HG03558 (cell line): Measurements from ENCODE around the gene ADCY7.

Experiments used
- ATAC-seq: cut with Tn5 transposase; IDR thresholded peaks from one replicate; pipeline ENCODE4 v1.9.1; 2021; ENCODE audit warnings: moderate number of reproducible peaks; ENCODE audit not compliant: unreplicated experiment; ENCODE audit errors: extremely low read depth

The ADCY7 gene

GRCh38 chr16:50295541-50296132 lies 29.3 kb downstream of the ADCY7 start:
- no peak for ATAC-seq

GRCh38 chr16:50296807-50297206 lies 30.5 kb downstream of the ADCY7 start:
- no peak for ATAC-seq

GRCh38 chr16:50297301-50298074 lies 31.1 kb downstream of the ADCY7 start:
- ATAC-seq, result no peak

DNA sequence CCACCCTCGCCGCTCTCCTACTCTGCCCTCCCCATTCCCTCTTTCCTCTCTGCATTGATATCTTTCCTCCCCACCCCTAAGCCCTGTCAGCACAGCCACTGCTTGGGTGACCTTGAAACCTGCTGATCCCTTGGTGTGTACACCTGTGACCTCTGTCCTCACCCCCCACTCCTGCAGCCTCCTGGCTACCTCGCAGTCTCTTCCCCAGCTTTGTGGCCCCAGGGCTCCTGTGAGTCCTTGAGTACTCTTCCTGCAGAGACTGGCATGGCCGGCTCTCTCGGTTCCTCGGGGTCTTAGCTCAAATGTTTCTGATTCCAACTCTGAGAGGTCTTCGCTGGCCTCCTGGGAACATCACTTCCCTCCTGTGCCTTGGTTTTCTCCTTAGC lies 31.7 kb downstream of the ADCY7 start:
- ATAC-seq, result no peak

- ATAC-seq, result no peak
Measured at GRCh38 chr16:50298591-50299507, 32.5 kb downstream of the ADCY7 start.

DNA sequence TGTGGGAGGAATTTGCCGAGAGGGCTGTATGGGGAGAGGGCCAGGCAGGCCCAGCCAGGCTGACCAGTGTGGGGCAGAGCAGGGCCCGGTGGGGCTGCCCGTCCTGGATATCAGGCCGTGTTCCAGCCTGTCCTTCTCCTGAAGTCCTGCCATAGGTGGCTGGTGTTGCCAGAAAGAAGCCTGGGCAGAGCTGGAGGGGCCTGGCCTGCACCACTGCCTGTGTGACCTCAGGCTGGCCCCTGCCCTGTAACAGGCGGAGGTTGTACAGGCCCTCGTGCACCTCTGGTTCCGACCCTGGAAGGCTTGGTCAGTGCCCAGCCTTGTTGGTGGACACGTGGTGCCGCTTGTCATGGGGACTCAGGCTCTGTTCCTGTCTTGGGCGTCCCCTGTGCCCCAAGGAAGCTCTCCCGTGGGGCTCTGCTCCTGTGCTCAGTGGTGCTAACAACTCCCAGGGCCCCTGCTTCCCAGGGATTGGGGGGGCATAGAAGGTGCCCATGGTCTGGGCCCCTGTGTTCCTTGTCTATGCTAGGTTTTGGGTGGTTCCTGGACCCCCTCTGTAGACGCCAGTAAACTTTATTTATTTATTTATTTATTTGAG lies 33.3 kb downstream of the ADCY7 start:
- no peak for ATAC-seq

GRCh38 chr16:50300942-50301625 lies 34.7 kb downstream of the ADCY7 start:
- ATAC-seq, result no peak

GRCh38 chr16:50301626-50302471 lies 35.5 kb downstream of the ADCY7 start:
- ATAC-seq, result no peak

DNA sequence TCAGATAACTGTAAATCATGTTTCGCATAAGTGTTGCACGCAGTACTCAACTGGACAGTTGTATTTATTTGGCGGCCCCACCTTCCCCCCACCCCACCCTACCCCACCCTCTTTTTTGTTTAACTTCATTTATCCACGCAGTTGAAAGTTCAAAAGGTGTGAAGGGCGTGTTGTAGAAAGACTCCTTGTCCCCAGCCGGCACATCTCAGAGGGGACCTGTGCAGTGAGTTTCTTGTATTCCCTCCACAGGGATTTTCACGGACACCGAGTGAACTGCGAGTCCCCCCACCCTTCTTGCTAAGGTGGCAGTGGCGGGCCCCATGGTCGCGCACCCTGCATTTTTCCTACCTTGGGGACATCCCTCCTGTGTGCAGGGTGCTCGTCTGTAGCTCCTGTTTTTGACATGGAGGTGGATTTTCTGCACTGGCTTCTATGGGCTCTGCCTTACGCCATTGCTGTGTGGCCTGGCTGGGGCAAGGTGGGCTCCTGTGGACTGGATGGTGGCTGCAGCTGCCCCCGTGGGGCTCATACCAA lies 36.2 kb downstream of the ADCY7 start:
- ATAC-seq, result no peak

DNA sequence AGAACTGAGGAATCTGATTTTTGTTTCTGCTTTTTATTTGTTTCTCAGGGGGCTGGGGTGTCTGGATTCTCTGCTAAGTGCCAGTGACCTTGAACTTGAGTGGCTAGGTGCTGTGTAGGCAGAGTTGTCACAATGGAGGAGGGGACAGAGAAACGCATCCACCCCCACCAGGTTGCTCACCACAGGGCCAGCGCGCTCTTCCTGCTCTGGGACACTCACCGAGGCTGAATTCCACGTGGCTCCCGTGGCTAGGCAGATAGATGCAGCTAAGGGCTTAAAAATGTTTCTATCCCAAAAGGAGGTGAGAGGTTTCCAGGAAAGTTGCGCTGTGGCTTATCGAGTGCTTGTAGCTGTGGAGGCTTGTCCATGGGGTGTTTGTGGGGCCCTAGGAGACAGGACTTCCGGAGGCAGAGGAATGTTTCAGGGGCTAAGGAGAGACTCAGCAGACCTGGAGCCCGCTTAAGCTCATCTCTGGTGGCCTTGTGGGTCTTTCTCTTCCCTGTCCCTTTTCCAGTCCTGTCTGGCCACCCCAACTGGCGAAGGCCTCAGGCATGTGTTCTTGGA lies 36.8 kb downstream of the ADCY7 start:
- no peak for ATAC-seq

GRCh38 chr16:50303605-50304466 lies 37.5 kb downstream of the ADCY7 start:
- ATAC-seq, result no peak

DNA sequence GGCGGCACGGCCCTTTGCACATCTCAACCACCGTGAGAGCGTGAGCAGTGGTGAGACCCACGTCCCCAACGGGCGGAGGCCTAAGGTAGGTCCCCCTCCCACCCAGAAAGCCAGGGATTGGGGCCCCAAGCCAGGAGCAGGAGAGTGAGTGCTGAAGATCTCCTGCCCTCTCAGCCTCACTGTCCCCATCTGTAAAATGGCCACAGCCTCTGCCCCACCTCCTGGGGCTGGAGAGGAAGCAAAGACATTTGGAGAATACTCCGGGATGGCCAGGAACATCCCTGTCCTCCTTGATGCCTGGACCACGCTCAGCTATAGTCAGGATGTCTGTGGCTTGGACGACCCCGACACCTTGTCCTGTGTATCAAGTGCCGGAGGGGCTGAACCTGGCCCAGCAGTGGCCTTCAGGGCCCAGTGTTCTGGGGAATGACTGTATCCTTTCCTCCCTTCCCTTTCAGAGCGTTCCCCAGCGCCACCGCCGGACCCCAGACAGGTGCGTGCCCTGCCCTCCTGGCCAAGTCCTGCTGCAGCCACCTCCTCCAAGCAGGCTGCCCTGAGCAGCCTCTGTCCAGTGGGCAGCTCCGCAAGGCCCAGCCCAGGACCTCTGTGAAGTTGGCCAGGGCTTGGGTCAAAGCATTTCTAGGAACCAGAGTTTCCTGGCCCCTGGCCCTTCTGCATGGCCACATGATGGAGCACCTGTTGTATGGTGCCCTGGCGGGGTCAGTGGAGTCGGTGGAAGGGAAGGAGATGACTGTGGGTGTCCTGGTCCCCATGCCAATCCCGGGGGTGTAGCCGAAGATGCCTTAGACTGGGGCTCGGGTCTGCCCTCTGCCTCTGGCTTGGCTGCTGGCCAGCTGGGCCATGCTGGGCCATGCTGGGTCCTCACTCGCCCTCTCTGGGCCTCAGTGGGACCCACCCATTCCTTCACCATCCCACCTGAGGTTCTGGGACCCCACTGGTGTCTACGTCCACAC lies 38.4 kb downstream of the ADCY7 start:
- ATAC-seq, result no peak

GRCh38 chr16:50305441-50306061 lies 39.2 kb downstream of the ADCY7 start:
- ATAC-seq, result no peak

GRCh38 chr16:50306287-50306686 lies 39.9 kb downstream of the ADCY7 start:
- ATAC-seq, result no peak

GRCh38 chr16:50308237-50308965 lies 42.0 kb downstream of the ADCY7 start:
- no peak for ATAC-seq

DNA sequence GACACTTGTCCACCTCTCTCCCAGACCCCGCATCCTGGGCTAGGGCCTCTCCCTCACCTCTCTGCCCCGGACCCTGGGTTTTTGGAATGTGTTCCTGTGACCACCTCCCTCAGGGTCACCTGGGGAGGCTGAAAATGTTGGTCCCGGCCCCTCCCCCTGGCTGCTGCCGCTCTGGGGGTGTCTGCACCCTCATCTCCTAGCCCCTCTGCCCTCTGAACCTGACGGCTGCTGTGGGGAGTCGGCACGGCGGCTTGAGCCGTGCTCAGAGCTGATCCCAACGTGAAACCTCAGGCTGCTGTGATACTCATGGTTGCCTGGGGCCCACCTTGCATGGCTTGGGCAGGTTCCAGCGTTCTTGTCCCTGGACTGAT lies 42.8 kb downstream of the ADCY7 start:
- ATAC-seq, result no peak
